OCI-LY1 (cell line): ENCODE data around the gene DYDC1.

Source experiments
- H2AFZ ChIP-seq: fragments of 200-600 bp; sonication (generic), shearing (Covaris generic); 2 replicates; pipeline ENCODE4 v1.6.0; 2014; ENCODE audit warnings: antibody characterized with exemption, mild to moderate bottlenecking, low read length
- H3F3A ChIP-seq: fragments of 200-600 bp; sonication (generic), shearing (Covaris generic); 2 replicates; pipeline ENCODE4 v1.6.0; 2014; ENCODE audit warnings: mild to moderate bottlenecking, antibody characterized with exemption, low read length, moderate library complexity; ENCODE audit not compliant: insufficient read depth
- H3K27ac ChIP-seq: fragments of 200-600 bp; sonication (generic); 2 replicates; pipeline ENCODE4 v1.5.1; 2014; ENCODE audit warnings: low read length, mixed run types, mild to moderate bottlenecking, low read depth; ENCODE audit not compliant: poor library complexity, severe bottlenecking
- H3K27me3 ChIP-seq: fragments of 200-600 bp; sonication (generic); 2 replicates; pipeline ENCODE4 v1.6.0; 2014; ENCODE audit warnings: antibody characterized with exemption, mild to moderate bottlenecking, low read length, moderate library complexity; ENCODE audit not compliant: insufficient read depth
- H3K36me3 ChIP-seq: fragments of 200-600 bp; sonication (generic); 2 replicates; pipeline ENCODE4 v1.6.1; 2014; ENCODE audit warnings: mild to moderate bottlenecking, antibody characterized with exemption, low read length, moderate library complexity, mixed read lengths; ENCODE audit not compliant: insufficient read depth
- H3K4me1 ChIP-seq: fragments of 200-600 bp; sonication (generic); 2 replicates; pipeline ENCODE4 v1.5.1; 2014; ENCODE audit warnings: mild to moderate bottlenecking, low read length, moderate library complexity; ENCODE audit not compliant: insufficient read depth, severe bottlenecking
- H3K4me2 ChIP-seq: fragments of 200-600 bp; sonication (generic), shearing (Covaris generic); 2 replicates; pipeline ENCODE4 v1.6.1; 2014; ENCODE audit warnings: low read length
- H3K4me3 ChIP-seq: fragments of 200-600 bp; sonication (generic); 2 replicates; pipeline ENCODE4 v1.5.1; 2014; ENCODE audit warnings: low read length, low read depth, mild to moderate bottlenecking, mixed read lengths; ENCODE audit not compliant: poor library complexity, severe bottlenecking
- H3K79me2 ChIP-seq: fragments of 200-600 bp; shearing (Covaris generic); 2 replicates; pipeline ENCODE4 v1.6.1; 2016; ENCODE audit warnings: mixed run types, low read length, mixed read lengths; ENCODE audit not compliant: insufficient read depth
- H3K9ac ChIP-seq: fragments of 200-600 bp; sonication (generic), shearing (Covaris generic); 2 replicates; pipeline ENCODE4 v1.6.1; 2014; ENCODE audit warnings: mild to moderate bottlenecking, low read length, mixed read lengths
- H3K9me2 ChIP-seq: fragments of 200-600 bp; sonication (generic), shearing (Covaris generic); 2 replicates; pipeline ENCODE4 v1.6.1; 2014; ENCODE audit warnings: low read depth, mild to moderate bottlenecking, low read length, mixed read lengths
- H3K9me3 ChIP-seq: fragments of 200-600 bp; shearing (Covaris generic); 2 replicates; pipeline ENCODE4 v1.6.1; 2014; ENCODE audit warnings: low read length, mixed read lengths
- H4K20me1 ChIP-seq: fragments of 200-600 bp; sonication (generic), shearing (Covaris generic); 2 replicates; pipeline ENCODE4 v1.6.0; 2016; ENCODE audit warnings: mild to moderate bottlenecking, low read length; ENCODE audit not compliant: insufficient read depth
- EZH2 ChIP-seq: fragments of 200-600 bp; sonication (generic), shearing (Covaris generic); IDR thresholded peaks from 2 replicates; pipeline ENCODE4 v1.8.0; 2017; ENCODE audit warnings: borderline replicate concordance, mixed run types, mild to moderate bottlenecking, antibody characterized with exemption, low read length, moderate library complexity, mixed read lengths
- TF ChIP-seq, protein P1 (sequence below): fragments of 200-600 bp; sonication (generic), shearing (Covaris generic); IDR thresholded peaks from 2 replicates; pipeline ENCODE4 v1.5.1; 2017; ENCODE audit warnings: mild to moderate bottlenecking, antibody characterized with exemption, low read length, moderate library complexity, mixed read lengths

DYDC1 gene

DNA sequence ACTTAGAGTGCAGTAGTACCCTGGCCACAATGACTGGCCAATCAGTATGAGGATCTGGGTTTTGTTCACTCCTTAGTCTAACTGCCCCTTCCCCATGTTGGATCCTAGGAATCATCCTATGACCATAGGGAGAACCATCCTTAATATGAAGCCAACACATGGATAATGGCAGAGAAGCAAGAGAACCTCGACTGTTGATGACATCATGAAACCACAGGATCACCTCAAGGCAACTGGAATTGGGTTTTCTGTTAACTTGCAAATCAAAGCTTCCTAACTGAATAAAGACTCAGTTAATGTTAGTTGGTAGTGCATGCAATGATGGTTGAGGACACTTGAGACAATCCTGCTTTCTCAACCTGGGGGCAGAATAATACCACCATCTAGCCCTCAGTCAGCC, 48.5 kb upstream of the DYDC1 start:
- no peaks in the 10 kb centered on the region; the same call in 1 of the 2 replicates for H3K27me3 ChIP-seq
- no peaks in the 10 kb centered on the region for H4K20me1 ChIP-seq
- no peaks in the 10 kb centered on the region for H3K79me2 ChIP-seq
- no peak overlapping the region for H2AFZ ChIP-seq
- no peak overlapping the region for H3K4me2 ChIP-seq
- H3F3A ChIP-seq, result no peaks in the 10 kb centered on the region
- no peak overlapping the region for H3K27ac ChIP-seq
- TF ChIP-seq, protein P1, sequence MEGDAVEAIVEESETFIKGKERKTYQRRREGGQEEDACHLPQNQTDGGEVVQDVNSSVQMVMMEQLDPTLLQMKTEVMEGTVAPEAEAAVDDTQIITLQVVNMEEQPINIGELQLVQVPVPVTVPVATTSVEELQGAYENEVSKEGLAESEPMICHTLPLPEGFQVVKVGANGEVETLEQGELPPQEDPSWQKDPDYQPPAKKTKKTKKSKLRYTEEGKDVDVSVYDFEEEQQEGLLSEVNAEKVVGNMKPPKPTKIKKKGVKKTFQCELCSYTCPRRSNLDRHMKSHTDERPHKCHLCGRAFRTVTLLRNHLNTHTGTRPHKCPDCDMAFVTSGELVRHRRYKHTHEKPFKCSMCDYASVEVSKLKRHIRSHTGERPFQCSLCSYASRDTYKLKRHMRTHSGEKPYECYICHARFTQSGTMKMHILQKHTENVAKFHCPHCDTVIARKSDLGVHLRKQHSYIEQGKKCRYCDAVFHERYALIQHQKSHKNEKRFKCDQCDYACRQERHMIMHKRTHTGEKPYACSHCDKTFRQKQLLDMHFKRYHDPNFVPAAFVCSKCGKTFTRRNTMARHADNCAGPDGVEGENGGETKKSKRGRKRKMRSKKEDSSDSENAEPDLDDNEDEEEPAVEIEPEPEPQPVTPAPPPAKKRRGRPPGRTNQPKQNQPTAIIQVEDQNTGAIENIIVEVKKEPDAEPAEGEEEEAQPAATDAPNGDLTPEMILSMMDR, result no peak
- no peak for TF ChIP-seq EZH2
- no peak overlapping the region for H3K4me3 ChIP-seq
- no peaks in the 10 kb centered on the region for H3K9me2 ChIP-seq
- H3K9me3 ChIP-seq, result no peaks in the 10 kb centered on the region
- H3K9ac ChIP-seq, result no peak overlapping the region
- no peaks in the 10 kb centered on the region for H3K36me3 ChIP-seq
- H3K4me1 ChIP-seq, result peaks cover 20% of the 10 kb centered on the region

DNA sequence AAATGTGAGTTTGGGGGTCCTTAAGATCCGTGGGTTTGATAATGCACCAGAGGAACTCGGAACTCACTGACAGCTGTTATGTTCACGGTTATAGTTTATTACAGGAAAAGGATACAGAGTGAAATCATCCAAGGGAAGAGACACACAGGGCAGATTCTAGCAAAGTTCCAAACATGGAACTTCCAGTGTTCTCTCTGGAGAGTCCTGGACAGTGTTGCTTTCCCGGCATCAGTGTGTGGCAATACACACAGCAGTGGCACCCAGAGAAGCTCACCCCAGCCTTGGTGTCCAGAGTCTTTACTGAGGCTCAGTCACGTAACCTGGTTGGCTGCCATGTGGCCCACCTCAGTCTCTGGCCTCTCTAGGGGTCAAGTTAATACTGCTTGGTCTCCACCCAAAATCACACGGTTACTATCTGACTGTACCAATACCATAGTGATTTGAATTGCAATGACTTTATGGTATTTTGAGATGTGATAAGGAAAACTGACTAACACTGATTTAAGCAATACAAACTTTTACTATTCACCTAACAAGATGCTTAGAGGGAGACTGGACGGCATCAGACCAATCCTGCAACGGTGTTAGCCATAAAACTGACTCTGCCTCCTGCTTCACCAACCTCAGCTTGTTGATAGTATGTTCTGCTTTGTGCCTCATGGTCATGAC, 43.7 kb upstream of the DYDC1 start:
- Histone ChIP-seq H3K9me2 (no peaks in the 10 kb centered on the region), H3K36me3 (no peaks in the 10 kb centered on the region), H3K27me3 (no peaks in the 10 kb centered on the region; the same call in 1 of the 2 replicates), H2AFZ (no peak overlapping the region), H3K9me3 (no peaks in the 10 kb centered on the region), H3K4me3 (no peak overlapping the region), H4K20me1 (no peaks in the 10 kb centered on the region), H3F3A (no peaks in the 10 kb centered on the region), H3K27ac (no peak overlapping the region), H3K9ac (no peak overlapping the region), H3K4me1 (no peaks in the 10 kb centered on the region), H3K4me2 (no peak overlapping the region), H3K79me2 (no peaks in the 10 kb centered on the region)
- TF ChIP-seq, protein P1, result no peak
- no peak for TF ChIP-seq EZH2

DNA sequence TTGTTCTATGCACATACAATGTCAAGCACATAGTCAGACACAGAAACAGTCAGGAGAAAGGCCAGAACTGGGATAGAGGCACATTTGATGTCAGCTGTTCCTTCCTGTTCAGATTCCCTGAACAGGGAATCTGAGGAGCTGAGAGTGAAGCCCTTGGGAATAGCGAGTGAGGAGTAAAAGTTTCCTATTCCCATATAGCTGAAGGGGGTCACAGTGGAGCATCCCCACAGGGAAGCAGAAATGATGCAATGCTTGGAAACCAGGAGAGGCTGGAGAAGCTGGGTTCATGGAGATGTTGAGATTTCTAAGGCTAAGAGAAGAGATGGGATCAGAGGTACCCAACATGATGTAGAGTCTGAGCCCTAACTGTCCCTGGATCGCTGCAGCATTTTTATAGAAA, 40.5 kb upstream of the DYDC1 start:
- Histone ChIP-seq H3K4me1 (no peaks in the 10 kb centered on the region), H4K20me1 (no peaks in the 10 kb centered on the region), H3K27ac (no peak overlapping the region), H3K9me3 (no peaks in the 10 kb centered on the region), H3F3A (no peaks in the 10 kb centered on the region), H3K4me2 (no peak overlapping the region), H3K9ac (no peak overlapping the region), H3K9me2 (no peaks in the 10 kb centered on the region), H3K4me3 (no peak overlapping the region), H3K36me3 (no peaks in the 10 kb centered on the region), H2AFZ (no peak overlapping the region), H3K79me2 (no peaks in the 10 kb centered on the region), H3K27me3 (no peaks in the 10 kb centered on the region; the same call in 1 of the 2 replicates)
- TF ChIP-seq EZH2, result no peak
- TF ChIP-seq, protein P1, result no peak
